Stimulated activated naive CD8-positive, alpha-beta T cell treated with anti-CD3 and anti-CD28 coated beads, Interleukin-15, Interleukin-2, amounts not matched to agents 100 U/mL and 50 U/mL, for 24 hours (primary cell): ENCODE measurements around the gene SPPL3.
"Not testable (repeated sequence)": the region's sequence is repeated elsewhere in the genome, so short reads cannot be mapped to it uniquely, and the experiment has no call there.

Experiments used
- ATAC-seq: fragments of 150-1000 bp; cut with Tn5 transposase; one replicate; pipeline ENCODE4 v1.10.0; 2021
- DNase-seq: peaks from one replicate; pipeline ENCODE4 v3.0.0; 2021

SPPL3 gene

GRCh38 chr12:120904197-120904773 lies at the start of gene SPPL3:
TSS of gene SPPL3 (minus strand) at chr12:120904358. CDS start at chr12:120903867, 491 bp downstream.
- peak; percentile 84 for ATAC-seq
- DNase-seq: peak; percentile 96

- ATAC-seq (no peak), DNase-seq (no peak)
Observed at GRCh38 chr12:120950807-120951206, 46.6 kb upstream of the SPPL3 start.

GRCh38 chr12:120950260-120950799 lies 46.2 kb upstream of the SPPL3 start:
- not testable (repeated sequence) for DNase-seq, ATAC-seq

- DNase-seq, ATAC-seq: not testable (repeated sequence)
Observed at GRCh38 chr12:120945516-120945915, 41.4 kb upstream of the SPPL3 start.

GRCh38 chr12:120944645-120945217 lies 40.6 kb upstream of the SPPL3 start:
- DNase-seq (peak; percentile 83), ATAC-seq (peak; percentile 82)

- no peak for ATAC-seq
- DNase-seq: no peak
Observed at GRCh38 chr12:120943482-120943881, 39.3 kb upstream of the SPPL3 start.

GRCh38 chr12:120941846-120942405 lies 37.8 kb upstream of the SPPL3 start:
- DNase-seq (no peak), ATAC-seq (no peak)

GRCh38 chr12:120941412-120941811 lies 37.3 kb upstream of the SPPL3 start:
- ATAC-seq (no peak), DNase-seq (no peak)

GRCh38 chr12:120940799-120941198 lies 36.6 kb upstream of the SPPL3 start:
- ATAC-seq (no peak), DNase-seq (no peak)

GRCh38 chr12:120940006-120940405 lies 35.8 kb upstream of the SPPL3 start:
- DNase-seq (no peak), ATAC-seq (no peak)

- ATAC-seq (no peak), DNase-seq (no peak)
Observed at GRCh38 chr12:120939523-120939922, 35.4 kb upstream of the SPPL3 start.

GRCh38 chr12:120938496-120938895 lies 34.3 kb upstream of the SPPL3 start:
- DNase-seq (no peak), ATAC-seq (no peak)

GRCh38 chr12:120936197-120936596 lies 32.0 kb upstream of the SPPL3 start:
- DNase-seq: no peak
- ATAC-seq: no peak

GRCh38 chr12:120933786-120934185 lies 29.6 kb upstream of the SPPL3 start:
- DNase-seq (no peak), ATAC-seq (no peak)

- no peak for DNase-seq
- ATAC-seq: no peak
Observed at GRCh38 chr12:120932956-120933526, 28.9 kb upstream of the SPPL3 start.

- DNase-seq (no peak), ATAC-seq (no peak)
Observed at GRCh38 chr12:120932058-120932457, 27.9 kb upstream of the SPPL3 start.

GRCh38 chr12:120930032-120930431 lies 25.9 kb upstream of the SPPL3 start:
- ATAC-seq: no peak

GRCh38 chr12:120928864-120929652 lies 24.9 kb upstream of the SPPL3 start:
- ATAC-seq (no peak), DNase-seq (no peak)

More at GRCh38 chr12:120930032-120930431, 25.9 kb upstream of the SPPL3 start:
- no peak for DNase-seq

- ATAC-seq (no peak), DNase-seq (no peak)
Observed at GRCh38 chr12:120925740-120926563, 21.8 kb upstream of the SPPL3 start.

GRCh38 chr12:120922279-120922678 lies 18.1 kb upstream of the SPPL3 start:
- DNase-seq (no peak), ATAC-seq (no peak)

GRCh38 chr12:120921637-120922036 lies 17.5 kb upstream of the SPPL3 start:
- DNase-seq (no peak), ATAC-seq (no peak)
